OCI-LY7 (cell line): ENCODE measurements around the gene CHMP1A. TPM values are rescaled to one million over a fixed set of nuclear protein-coding genes. Genes with fewer than 3 reads are reported as not detected.
A peak's percentile ranks its signal among the peaks of the same experiment; 100 is the strongest.
"Not testable (repeated sequence)": the region's sequence is repeated elsewhere in the genome, so short reads cannot be mapped to it uniquely, and the experiment has no call there.

Experiments
- BruUV-seq: library from RNA; stranded (reverse); fragments of 400-500 nt; replicated peaks from 2 replicates; lab custom pipeline; 2021; lab: Mats Ljungman, UMichigan
- CTCF ChIA-PET: fragments of 300-600 bp; sonication (Branson Sonifier 250); formaldehyde crosslinking; loops from one replicate; lab custom pipeline; 2022; ENCODE audit warnings: antibody characterized with exemption; ENCODE audit not compliant: unreplicated experiment; lab: Charles Lee
- POLR2A ChIA-PET: fragments of 300-600 bp; sonication (Branson Sonifier 250); formaldehyde crosslinking; loops from one replicate; lab custom pipeline; 2022; ENCODE audit warnings: antibody characterized with exemption; lab: Charles Lee
- DNase-seq: peaks from one replicate; pipeline ENCODE4 v3.0.0-alpha.2; 2015; ENCODE audit warnings: low spot score
- H2AFZ ChIP-seq: fragments of 200-600 bp; sonication (generic), shearing (Covaris generic); 2 replicates; pipeline ENCODE4 v1.6.1; 2014; ENCODE audit warnings: mild to moderate bottlenecking, antibody characterized with exemption, low read length, moderate library complexity
- H3K27ac ChIP-seq: fragments of 200-600 bp; sonication (generic); 2 replicates; pipeline ENCODE4 v1.5.1; 2014; ENCODE audit warnings: mixed run types, low read depth, mild to moderate bottlenecking, moderate library complexity, low read length, inconsistent platforms; ENCODE audit not compliant: poor library complexity, severe bottlenecking
- H3K36me3 ChIP-seq: fragments of 200-600 bp; sonication (generic); 2 replicates; pipeline ENCODE4 v1.6.1; 2014; ENCODE audit warnings: mild to moderate bottlenecking, antibody characterized with exemption, low read length, moderate library complexity, mixed read lengths; ENCODE audit not compliant: insufficient read depth
- H3K4me1 ChIP-seq: fragments of 200-600 bp; sonication (generic); 2 replicates; pipeline ENCODE4 v1.5.1; 2014; ENCODE audit warnings: mild to moderate bottlenecking, low read length; ENCODE audit not compliant: insufficient read depth, poor library complexity, severe bottlenecking
- H3K4me2 ChIP-seq: fragments of 200-600 bp; sonication (generic); 2 replicates; pipeline ENCODE4 v1.6.1; 2014; ENCODE audit warnings: mild to moderate bottlenecking, low read length
- H3K4me3 ChIP-seq: fragments of 200-600 bp; sonication (generic); 2 replicates; pipeline ENCODE4 v1.5.1; 2014; ENCODE audit warnings: mild to moderate bottlenecking, low read depth, low read length; ENCODE audit not compliant: poor library complexity, severe bottlenecking
- H3K79me2 ChIP-seq: fragments of 200-600 bp; sonication (generic); 2 replicates; pipeline ENCODE4 v1.6.1; 2016; ENCODE audit warnings: low read depth, mild to moderate bottlenecking, low read length, moderate library complexity, mixed read lengths; ENCODE audit not compliant: insufficient read depth
- H3K9me2 ChIP-seq: fragments of 200-600 bp; sonication (generic); 2 replicates; pipeline ENCODE4 v1.6.1; 2016; ENCODE audit warnings: mild to moderate bottlenecking, low read length, mixed read lengths; ENCODE audit not compliant: insufficient read depth
- H3K9me3 ChIP-seq: fragments of 200-600 bp; sonication (generic); 2 replicates; pipeline ENCODE4 v1.6.1; 2014; ENCODE audit warnings: mild to moderate bottlenecking, mixed run types, low read length, mixed read lengths
- H4K20me1 ChIP-seq: fragments of 200-600 bp; sonication (generic); 2 replicates; pipeline ENCODE4 v1.6.1; 2014; ENCODE audit warnings: mild to moderate bottlenecking, antibody characterized with exemption, low read length, moderate library complexity, mixed read lengths; ENCODE audit not compliant: insufficient read depth
- EZH2phosphoT487 ChIP-seq: fragments of 200-600 bp; sonication (generic); IDR thresholded peaks from 2 replicates; pipeline ENCODE4 v1.6.1; 2018; ENCODE audit warnings: low read depth, borderline replicate concordance, mild to moderate bottlenecking, mixed run types, antibody characterized with exemption, low read length, moderate library complexity, mixed read lengths
- intact Hi-C: fragments of 100-400 bp; cut with micrococcal nuclease; formaldehyde crosslinking; loops from one replicate; pipeline ENCODE4 v1.10.0; 2022; ENCODE audit not compliant: unreplicated experiment
- total RNA-seq, 2 experiments: library from RNA; depleted of rRNA in 1 of 2; stranded (reverse); fragments of >200 nt in 1 of 2; shearing (Covaris generic) in 1 of 2; gene quantifications; 2 replicates each; pipeline ENCODE4 v1.2.3, GENCODE V29; 2014 to 2022
- TF ChIP-seq, protein P1 (sequence below): fragments of 200-600 bp; sonication (generic); conservative IDR thresholded peaks from 2 replicates; pipeline ENCODE4 v1.5.1; 2014; ENCODE audit warnings: mild to moderate bottlenecking, antibody characterized with exemption, low read length, moderate library complexity, mixed read lengths

CHMP1A gene
- total RNA-seq, 2 experiments from 2014 or later = 53.1 to 76.2 TPM

DNA sequence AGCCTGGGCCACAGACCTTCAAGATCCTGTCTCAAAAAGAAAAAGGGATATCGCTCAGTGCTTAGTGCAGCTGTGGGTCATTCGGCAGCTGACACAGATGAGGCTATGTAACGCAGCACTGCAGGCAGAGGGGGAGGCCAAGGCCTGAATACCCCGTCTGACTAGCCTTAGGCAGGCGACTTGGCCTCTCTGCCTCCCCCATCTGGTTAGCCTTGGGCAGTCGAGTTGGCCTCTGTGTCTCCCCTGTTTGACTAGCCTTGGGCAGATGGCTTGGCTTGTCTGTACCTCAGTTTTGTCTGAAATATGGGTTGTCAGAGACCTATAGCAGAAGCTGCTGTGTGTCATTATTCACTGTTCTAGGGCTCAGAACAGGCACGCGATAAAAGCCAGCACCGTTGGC is 10.1 kb upstream of the CHMP1A start:
- no TSS peak for BruUV-seq
- ChIA-PET CTCF (no interaction called here), POLR2A (no interaction called here)
- H3K27ac ChIP-seq = no peak overlapping the region
- no peak overlapping the region for H3K4me3 ChIP-seq
- no peaks in the 10 kb centered on the region for H3K9me3 ChIP-seq
- no peaks in the 10 kb centered on the region for H4K20me1 ChIP-seq
- no peak for DNase-seq
- TF ChIP-seq, protein P1, sequence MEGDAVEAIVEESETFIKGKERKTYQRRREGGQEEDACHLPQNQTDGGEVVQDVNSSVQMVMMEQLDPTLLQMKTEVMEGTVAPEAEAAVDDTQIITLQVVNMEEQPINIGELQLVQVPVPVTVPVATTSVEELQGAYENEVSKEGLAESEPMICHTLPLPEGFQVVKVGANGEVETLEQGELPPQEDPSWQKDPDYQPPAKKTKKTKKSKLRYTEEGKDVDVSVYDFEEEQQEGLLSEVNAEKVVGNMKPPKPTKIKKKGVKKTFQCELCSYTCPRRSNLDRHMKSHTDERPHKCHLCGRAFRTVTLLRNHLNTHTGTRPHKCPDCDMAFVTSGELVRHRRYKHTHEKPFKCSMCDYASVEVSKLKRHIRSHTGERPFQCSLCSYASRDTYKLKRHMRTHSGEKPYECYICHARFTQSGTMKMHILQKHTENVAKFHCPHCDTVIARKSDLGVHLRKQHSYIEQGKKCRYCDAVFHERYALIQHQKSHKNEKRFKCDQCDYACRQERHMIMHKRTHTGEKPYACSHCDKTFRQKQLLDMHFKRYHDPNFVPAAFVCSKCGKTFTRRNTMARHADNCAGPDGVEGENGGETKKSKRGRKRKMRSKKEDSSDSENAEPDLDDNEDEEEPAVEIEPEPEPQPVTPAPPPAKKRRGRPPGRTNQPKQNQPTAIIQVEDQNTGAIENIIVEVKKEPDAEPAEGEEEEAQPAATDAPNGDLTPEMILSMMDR = no peak
- no peak for TF ChIP-seq EZH2phosphoT487
- H2AFZ ChIP-seq = no peak overlapping the region
- intact Hi-C loops = no loop called here
- no peaks in the 10 kb centered on the region for H3K79me2 ChIP-seq
- no peaks in the 10 kb centered on the region for H3K9me2 ChIP-seq
- H3K36me3 ChIP-seq = peaks cover 17% of the 10 kb centered on the region
- H3K4me2 ChIP-seq = no peak overlapping the region
- no peaks in the 10 kb centered on the region for H3K4me1 ChIP-seq

DNA sequence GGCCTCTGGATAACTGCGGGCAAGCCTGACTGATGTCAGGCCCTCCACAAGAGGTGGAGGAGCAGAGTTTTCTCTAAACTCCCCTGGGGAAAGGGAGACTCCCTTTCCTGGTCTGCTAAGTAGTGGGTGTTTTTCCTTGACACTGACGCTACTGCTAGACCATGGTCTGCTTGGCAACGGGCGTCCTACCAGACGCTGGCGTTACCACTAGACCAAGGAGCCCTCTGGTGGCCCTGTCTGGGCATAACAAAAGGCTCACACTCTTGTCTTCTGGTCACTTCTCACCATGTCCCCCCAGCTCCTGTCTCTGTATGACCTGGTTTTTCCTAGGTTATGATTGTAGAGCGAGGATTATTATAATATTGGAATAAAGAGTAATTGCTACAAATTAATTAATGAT is 9.5 kb upstream of the CHMP1A start:
- H3K4me1 ChIP-seq, H3K27ac ChIP-seq, H3K4me2 ChIP-seq, CTCF ChIA-PET, H4K20me1 ChIP-seq, BruUV-seq, H3K4me3 ChIP-seq, POLR2A ChIA-PET, H3K9me3 ChIP-seq, H3K79me2 ChIP-seq, intact Hi-C loops, H2AFZ ChIP-seq, H3K9me2 ChIP-seq: not testable (repeated sequence)
- peak; percentile 65 for DNase-seq
- TF ChIP-seq, protein P1 = peak; percentile 72
- H3K36me3 ChIP-seq = peaks cover 23% of the 10 kb centered on the region

DNA sequence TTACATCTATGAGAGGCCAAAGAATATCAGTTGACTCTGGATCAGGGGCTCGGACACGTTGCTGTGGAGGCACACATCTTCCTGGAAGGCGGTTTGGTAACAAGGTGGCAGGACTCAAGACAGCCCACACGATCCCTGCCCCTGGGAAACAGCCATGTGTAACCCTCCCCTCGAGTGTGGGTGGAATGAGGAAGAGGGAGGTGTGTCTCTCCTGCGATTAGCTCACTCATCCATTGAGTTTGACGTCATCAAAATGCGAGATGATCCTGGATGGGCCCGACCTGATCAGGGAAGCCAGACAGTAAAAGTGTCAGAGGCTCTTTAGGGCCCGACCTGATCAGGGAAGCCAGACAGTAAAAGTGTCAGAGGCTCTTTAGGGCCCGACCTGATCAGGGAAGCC is 6.7 kb upstream of the CHMP1A start:
- CTCF ChIA-PET, H3K9me2 ChIP-seq, DNase-seq, H3K79me2 ChIP-seq, H2AFZ ChIP-seq, intact Hi-C loops, H3K4me3 ChIP-seq, POLR2A ChIA-PET, H3K27ac ChIP-seq, H3K9me3 ChIP-seq, H3K4me2 ChIP-seq, BruUV-seq, H3K4me1 ChIP-seq, H4K20me1 ChIP-seq: not testable (repeated sequence)
- H3K36me3 ChIP-seq = peaks cover 42% of the 10 kb centered on the region
